Gastroesophageal sphincter (tissue), 3 donors: ENCODE data around the gene PANK4.

Experiments used
- POLR2A ChIP-seq, 2 donors: fragments of 450-650 bp; IDR thresholded peaks; one replicate each; pipeline ENCODE4 v1.6.1; 2017; ENCODE audit warnings: antibody characterized with exemption in 2 of 2, mild to moderate bottlenecking in 2 of 2, moderate library complexity in 1 of 2
- TF ChIP-seq, protein P1 (sequence below), 4 experiments: fragments of 200-600 bp in 2 of 4; fragments of 450-650 bp in 2 of 4; sonication (generic) in 1 of 4; IDR thresholded peaks; one replicate each; pipeline ENCODE4 v1.5.1; 2017 to 2019; ENCODE audit warnings: antibody characterized with exemption in 4 of 4, mild to moderate bottlenecking in 2 of 4, moderate library complexity in 2 of 4

DNA sequence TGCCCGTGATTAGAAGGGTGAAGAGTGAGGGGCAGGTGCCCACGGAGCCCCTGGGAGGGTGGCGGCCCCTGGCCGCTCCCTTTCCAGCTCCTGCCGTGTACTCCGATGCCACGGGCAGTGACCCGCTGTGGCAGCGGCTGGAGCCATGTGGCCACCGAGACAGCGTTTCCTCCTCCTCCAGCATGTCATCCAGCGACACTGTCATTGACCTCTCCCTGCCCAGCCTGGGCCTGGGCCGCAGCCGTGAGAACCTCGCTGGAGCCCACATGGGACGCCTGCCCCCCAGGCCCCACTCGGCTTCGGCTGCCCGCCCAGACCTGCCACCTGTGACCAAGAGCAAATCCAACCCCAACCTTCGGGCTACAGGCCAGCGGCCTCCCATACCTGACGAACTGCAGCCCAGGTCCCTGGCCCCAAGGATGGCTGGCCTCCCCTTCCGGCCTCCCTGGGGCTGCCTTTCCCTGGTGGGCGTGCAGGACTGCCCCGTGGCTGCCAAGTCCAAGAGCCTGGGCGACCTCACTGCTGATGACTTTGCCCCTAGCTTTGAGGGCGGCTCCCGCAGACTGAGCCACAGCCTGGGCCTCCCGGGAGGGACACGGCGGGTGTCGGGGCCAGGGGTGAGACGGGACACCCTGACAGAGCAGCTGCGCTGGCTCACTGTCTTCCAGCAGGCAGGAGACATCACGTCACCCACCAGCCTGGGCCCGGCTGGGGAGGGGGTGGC is 22.0 kb downstream of the PANK4 start:
- TF ChIP-seq, protein P1, sequence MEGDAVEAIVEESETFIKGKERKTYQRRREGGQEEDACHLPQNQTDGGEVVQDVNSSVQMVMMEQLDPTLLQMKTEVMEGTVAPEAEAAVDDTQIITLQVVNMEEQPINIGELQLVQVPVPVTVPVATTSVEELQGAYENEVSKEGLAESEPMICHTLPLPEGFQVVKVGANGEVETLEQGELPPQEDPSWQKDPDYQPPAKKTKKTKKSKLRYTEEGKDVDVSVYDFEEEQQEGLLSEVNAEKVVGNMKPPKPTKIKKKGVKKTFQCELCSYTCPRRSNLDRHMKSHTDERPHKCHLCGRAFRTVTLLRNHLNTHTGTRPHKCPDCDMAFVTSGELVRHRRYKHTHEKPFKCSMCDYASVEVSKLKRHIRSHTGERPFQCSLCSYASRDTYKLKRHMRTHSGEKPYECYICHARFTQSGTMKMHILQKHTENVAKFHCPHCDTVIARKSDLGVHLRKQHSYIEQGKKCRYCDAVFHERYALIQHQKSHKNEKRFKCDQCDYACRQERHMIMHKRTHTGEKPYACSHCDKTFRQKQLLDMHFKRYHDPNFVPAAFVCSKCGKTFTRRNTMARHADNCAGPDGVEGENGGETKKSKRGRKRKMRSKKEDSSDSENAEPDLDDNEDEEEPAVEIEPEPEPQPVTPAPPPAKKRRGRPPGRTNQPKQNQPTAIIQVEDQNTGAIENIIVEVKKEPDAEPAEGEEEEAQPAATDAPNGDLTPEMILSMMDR (IDR thresholded peaks at IDR 0.05), result no peak
- no peak for TF ChIP-seq POLR2A (IDR thresholded peaks at IDR 0.05)
